Measurements from ENCODE around the gene NFKB2.

Gene NFKB2

DNA sequence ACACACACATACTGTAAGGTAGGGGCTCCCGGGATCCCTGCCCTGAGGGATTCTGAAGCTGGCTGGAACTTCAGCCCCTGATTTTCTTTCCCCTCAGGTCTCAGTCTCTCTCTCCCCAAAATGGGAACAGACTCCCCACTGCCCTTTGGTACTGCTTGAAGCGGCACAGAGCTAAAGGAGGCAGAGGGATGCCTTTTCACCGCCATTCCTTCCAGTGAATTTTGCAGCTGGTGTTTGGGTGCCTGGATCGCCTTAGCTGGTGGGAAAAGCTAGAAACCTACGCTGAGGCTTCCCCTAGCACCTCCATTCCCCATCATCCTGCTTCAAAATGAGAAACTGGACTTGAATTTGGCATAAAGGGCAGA lies 39.6 kb downstream of the NFKB2 start:
- Histone ChIP-seq H3K36me3 (no peaks in the 10 kb centered on the region), H3K9me3 (no peaks in the 10 kb centered on the region), H3K27ac (no peak overlapping the region), H3K4me3 (peak overlapping the region in 1 of 2 donors; percentile 30), H3K27me3 (peaks cover 0 to 45% of the 10 kb centered on the region in 2 donors), H3K4me1 (peaks cover 0 to 24% (median 20%) of the 10 kb centered on the region in 4 donors)
- DNase-seq = no peak
- TF ChIP-seq, protein P1, sequence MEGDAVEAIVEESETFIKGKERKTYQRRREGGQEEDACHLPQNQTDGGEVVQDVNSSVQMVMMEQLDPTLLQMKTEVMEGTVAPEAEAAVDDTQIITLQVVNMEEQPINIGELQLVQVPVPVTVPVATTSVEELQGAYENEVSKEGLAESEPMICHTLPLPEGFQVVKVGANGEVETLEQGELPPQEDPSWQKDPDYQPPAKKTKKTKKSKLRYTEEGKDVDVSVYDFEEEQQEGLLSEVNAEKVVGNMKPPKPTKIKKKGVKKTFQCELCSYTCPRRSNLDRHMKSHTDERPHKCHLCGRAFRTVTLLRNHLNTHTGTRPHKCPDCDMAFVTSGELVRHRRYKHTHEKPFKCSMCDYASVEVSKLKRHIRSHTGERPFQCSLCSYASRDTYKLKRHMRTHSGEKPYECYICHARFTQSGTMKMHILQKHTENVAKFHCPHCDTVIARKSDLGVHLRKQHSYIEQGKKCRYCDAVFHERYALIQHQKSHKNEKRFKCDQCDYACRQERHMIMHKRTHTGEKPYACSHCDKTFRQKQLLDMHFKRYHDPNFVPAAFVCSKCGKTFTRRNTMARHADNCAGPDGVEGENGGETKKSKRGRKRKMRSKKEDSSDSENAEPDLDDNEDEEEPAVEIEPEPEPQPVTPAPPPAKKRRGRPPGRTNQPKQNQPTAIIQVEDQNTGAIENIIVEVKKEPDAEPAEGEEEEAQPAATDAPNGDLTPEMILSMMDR (IDR thresholded peaks at IDR 0.05) = no peak
- intact Hi-C loops (cut with DNase I; ENCODE audit: low total_unique reads) = no loop called here

DNA sequence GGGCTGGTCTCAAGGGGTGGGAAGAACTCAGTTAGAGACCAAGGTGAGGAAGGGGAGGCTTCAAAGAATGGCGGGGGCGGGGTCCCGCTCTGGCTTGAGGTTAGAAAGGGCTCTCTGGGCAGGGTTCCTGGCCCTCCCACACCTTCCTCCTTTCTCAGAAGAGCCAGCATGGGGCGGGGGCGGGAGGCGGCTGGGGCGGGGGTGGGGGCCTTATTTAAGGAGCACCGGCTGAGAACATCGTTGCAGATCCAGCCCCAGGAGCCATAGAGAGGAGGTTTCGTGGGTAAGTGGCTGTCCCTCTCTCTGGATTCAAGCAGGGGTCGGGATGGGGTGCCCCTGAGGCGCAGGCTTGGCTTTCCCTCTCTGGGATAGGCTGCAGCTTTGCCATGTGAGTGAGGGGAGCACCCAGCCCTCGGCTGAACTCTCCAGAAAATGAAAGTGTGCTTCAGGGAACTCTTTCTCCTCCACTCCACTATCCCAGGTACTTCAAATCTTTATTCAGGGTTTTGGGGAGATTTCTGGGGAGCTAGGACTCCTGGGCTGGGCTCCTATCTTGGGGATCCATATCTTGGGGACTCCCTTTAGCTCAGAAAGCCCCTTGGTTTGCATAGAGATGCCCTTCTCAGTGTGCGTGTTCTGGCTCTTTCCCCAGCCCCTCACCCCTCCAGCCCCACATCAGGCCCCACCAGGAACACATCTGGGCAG lies 40.2 kb downstream of the NFKB2 start:
- Histone ChIP-seq H3K27ac (no peak overlapping the region), H3K4me1 (peaks cover 0 to 24% (median 20%) of the 10 kb centered on the region in 4 donors), H3K9me3 (no peaks in the 10 kb centered on the region), H3K4me3 (peak overlapping the region in 1 of 2 donors; percentile 30), H3K36me3 (no peaks in the 10 kb centered on the region), H3K27me3 (peaks cover 0 to 45% of the 10 kb centered on the region in 2 donors)
- intact Hi-C loops (cut with DNase I; ENCODE audit: low total_unique reads) = no loop called here
- TF ChIP-seq, protein P1 (IDR thresholded peaks at IDR 0.05) = no peak
- no peak for DNase-seq

DNA sequence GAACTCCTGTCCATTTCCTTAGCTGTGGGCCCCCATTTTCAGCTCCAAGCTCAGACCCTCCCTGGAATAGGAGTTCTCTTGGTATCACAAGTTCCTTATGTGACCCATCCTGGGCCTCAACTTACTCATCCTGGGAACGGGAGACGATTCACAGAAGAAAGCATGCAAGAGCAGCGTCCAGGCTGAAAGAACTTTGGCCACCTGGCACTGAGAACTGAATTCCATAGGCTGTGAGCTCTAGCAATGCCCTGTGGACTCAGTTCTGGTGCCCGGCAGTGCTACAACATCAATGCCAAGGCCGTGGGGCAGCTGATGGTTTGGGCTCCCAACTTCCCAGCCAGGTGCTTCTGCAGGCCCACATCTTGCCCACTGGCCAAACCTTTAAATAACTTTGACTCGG lies 40.8 kb downstream of the NFKB2 start:
- H3K27ac ChIP-seq = no peak overlapping the region
- no peaks in the 10 kb centered on the region for H3K36me3 ChIP-seq
- H3K4me1 ChIP-seq = peaks cover 0 to 22% (median 18%) of the 10 kb centered on the region in 4 donors
- H3K27me3 ChIP-seq = peaks cover 0 to 45% of the 10 kb centered on the region in 2 donors
- H3K4me3 ChIP-seq = no peak overlapping the region
- intact Hi-C loops (cut with DNase I; ENCODE audit: low total_unique reads) = no loop called here
- DNase-seq = no peak
- H3K9me3 ChIP-seq = no peaks in the 10 kb centered on the region
- TF ChIP-seq, protein P1 (IDR thresholded peaks at IDR 0.05) = no peak

DNA sequence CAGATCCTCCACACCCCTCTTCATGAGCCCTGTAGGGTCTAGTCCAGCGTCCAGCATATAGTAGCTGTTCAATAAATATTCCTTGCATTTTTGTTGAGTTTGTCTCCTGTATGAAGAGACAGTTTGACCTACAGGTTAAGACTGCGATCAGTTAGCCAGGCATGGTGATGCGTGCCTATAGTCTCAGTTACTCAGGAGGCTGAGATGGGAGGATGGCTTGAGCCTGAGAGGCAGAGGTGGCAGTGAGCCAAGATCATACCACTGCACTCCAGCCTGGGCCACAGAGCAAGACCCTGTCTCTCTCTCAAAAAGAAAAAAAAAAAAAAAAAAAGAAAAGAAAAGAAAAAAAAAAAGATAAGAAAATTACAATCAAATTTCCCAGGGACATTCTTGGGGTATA lies 42.0 kb downstream of the NFKB2 start:
- intact Hi-C loops (cut with DNase I; ENCODE audit: low total_unique reads) = no loop called here
- DNase-seq = no peak
- H3K4me3 ChIP-seq = no peak overlapping the region
- H3K4me1 ChIP-seq = peaks cover 0 to 14% (median 9%) of the 10 kb centered on the region in 4 donors
- peaks cover 0 to 45% of the 10 kb centered on the region in 2 donors for H3K27me3 ChIP-seq
- H3K9me3 ChIP-seq = no peaks in the 10 kb centered on the region
- no peak overlapping the region for H3K27ac ChIP-seq
- TF ChIP-seq, protein P1 (IDR thresholded peaks at IDR 0.05) = no peak
- H3K36me3 ChIP-seq = no peaks in the 10 kb centered on the region

DNA sequence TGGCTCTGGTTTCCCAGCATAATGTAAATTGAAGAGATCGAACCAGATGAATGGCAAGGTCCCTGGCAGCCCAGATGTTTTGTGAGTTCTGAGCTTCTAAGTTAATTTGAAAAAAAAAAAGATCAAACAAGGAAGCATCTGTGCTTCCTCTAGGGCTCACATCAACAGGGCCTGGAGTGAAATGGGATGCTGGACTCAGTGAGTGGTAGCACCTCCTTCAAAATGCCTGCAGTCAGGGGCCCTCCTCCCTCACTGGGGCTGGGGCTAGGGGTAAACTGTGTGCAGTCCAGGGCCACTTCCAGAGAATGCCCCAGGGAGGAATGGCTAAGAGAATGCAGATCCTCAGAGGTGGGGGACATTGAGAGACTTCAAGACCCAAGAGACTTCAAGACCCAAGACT lies 42.9 kb downstream of the NFKB2 start:
- H3K4me1 ChIP-seq = peaks cover 0 to 9% (median 7%) of the 10 kb centered on the region in 4 donors
- no peak overlapping the region for H3K4me3 ChIP-seq
- no peaks in the 10 kb centered on the region for H3K9me3 ChIP-seq
- TF ChIP-seq, protein P1 (IDR thresholded peaks at IDR 0.05) = no peak
- H3K27ac ChIP-seq = no peak overlapping the region
- intact Hi-C loops (cut with DNase I; ENCODE audit: low total_unique reads) = no loop called here
- H3K36me3 ChIP-seq = no peaks in the 10 kb centered on the region
- H3K27me3 ChIP-seq = peaks cover 0 to 48% of the 10 kb centered on the region in 2 donors
- no peak for DNase-seq

Measured in tibial artery (tissue), 4 donors.